ENCODE data around the gene ZFYVE19. TPM values are rescaled to one million over a fixed set of nuclear protein-coding genes. Genes with fewer than 3 reads are reported as not detected.

ZFYVE19 gene
- total RNA-seq, 2 experiments from 2014 or later: 22.8 to 29.3 TPM

- Histone ChIP-seq H3K9me3 (ENCODE audit: low read length) (no peaks in the 10 kb centered on the region), H3K4me1 (ENCODE audit: insufficient read depth, low read length, poor library complexity, severe bottlenecking) (peaks cover 66% of the 10 kb centered on the region), H3K79me2 (ENCODE audit: insufficient read depth, low read depth, low read length) (peaks cover 4% of the 10 kb centered on the region; the same call in 1 of the 2 replicates), H2AFZ (ENCODE audit: low read length) (no peak overlapping the region), H3K9me2 (ENCODE audit: insufficient read depth, low read length) (no peaks in the 10 kb centered on the region), H3K4me3 (ENCODE audit: low read depth, low read length, poor library complexity, severe bottlenecking) (no peak overlapping the region), H3K27ac (ENCODE audit: low read depth, low read length, poor library complexity, severe bottlenecking) (no peak overlapping the region), H3K4me2 (ENCODE audit: low read length) (no peak overlapping the region), H3K36me3 (ENCODE audit: insufficient read depth, low read length) (peaks cover 37% of the 10 kb centered on the region; the same call in 1 of the 2 replicates), H4K20me1 (ENCODE audit: insufficient read depth, low read length) (no peaks in the 10 kb centered on the region)
- TF ChIP-seq EZH2phosphoT487 (IDR thresholded peaks at IDR 0.05; ENCODE audit: borderline replicate concordance, low read depth, low read length) (no peak), CTCF (conservative IDR thresholded peaks at IDR 0.05; ENCODE audit: low read length) (no peak)
- DNase-seq (ENCODE audit: low spot score): no peak
- POLR2A ChIA-PET: no interaction called here
- BruUV-seq (replicated peaks): no TSS peak
- CTCF ChIA-PET (ENCODE audit: unreplicated experiment): no interaction called here
- intact Hi-C loops (cut with micrococcal nuclease; ENCODE audit: unreplicated experiment): loop anchor here (5.0 kb wide), 2 partner anchors 125 to 175 kb away; partner anchors contain the start of genes KNL1 and VPS18
Measured at GRCh38 chr15:40766906-40767837, 39.7 kb upstream of the ZFYVE19 start.

GRCh38 chr15:40767838-40768500, 38.9 kb upstream of the ZFYVE19 start:
- H3K4me2 ChIP-seq (ENCODE audit: low read length): peak overlapping the region; percentile 80
- ChIA-PET CTCF (ENCODE audit: unreplicated experiment) (interaction anchor here (1.6 kb wide), 1 partner anchor 21 kb away, joined by 5 read pairs; no protein-coding TSS in a partner anchor), POLR2A (interaction anchor here (1.3 to 2.1 kb wide), 3 partner anchors 11 to 199 kb away, joined by 3 to 11 read pairs (median 4); partner anchors contain the start of gene RPUSD2)
- H3K4me3 ChIP-seq (ENCODE audit: low read depth, low read length, poor library complexity, severe bottlenecking): no peak overlapping the region
- H3K36me3 ChIP-seq (ENCODE audit: insufficient read depth, low read length): peaks cover 41% of the 10 kb centered on the region; the same call in 1 of the 2 replicates
- H2AFZ ChIP-seq (ENCODE audit: low read length): no peak overlapping the region
- H3K9me2 ChIP-seq (ENCODE audit: insufficient read depth, low read length): no peaks in the 10 kb centered on the region
- peaks cover 65% of the 10 kb centered on the region for H3K4me1 ChIP-seq (ENCODE audit: insufficient read depth, low read length, poor library complexity, severe bottlenecking)
- H3K9me3 ChIP-seq (ENCODE audit: low read length): no peaks in the 10 kb centered on the region
- H4K20me1 ChIP-seq (ENCODE audit: insufficient read depth, low read length): no peaks in the 10 kb centered on the region
- intact Hi-C loops (cut with micrococcal nuclease; ENCODE audit: unreplicated experiment): loop anchor here (2.0 to 5.0 kb wide), 4 partner anchors 39 to 176 kb away; partner anchors contain the start of genes DNAJC17, KNL1, RAD51 and VPS18
- DNase-seq (ENCODE audit: low spot score): no peak
- no peak for TF ChIP-seq EZH2phosphoT487 (IDR thresholded peaks at IDR 0.05; ENCODE audit: borderline replicate concordance, low read depth, low read length)
- no peak for TF ChIP-seq CTCF (conservative IDR thresholded peaks at IDR 0.05; ENCODE audit: low read length)
- H3K79me2 ChIP-seq (ENCODE audit: insufficient read depth, low read depth, low read length): peaks cover 4% of the 10 kb centered on the region; the same call in 1 of the 2 replicates
- BruUV-seq (replicated peaks): no TSS peak
- peak overlapping the region; percentile 97 for H3K27ac ChIP-seq (ENCODE audit: low read depth, low read length, poor library complexity, severe bottlenecking)

All from OCI-LY7 (cell line).